ENCODE measurements around the gene ARMC8. TPM values are rescaled to one million over a fixed set of nuclear protein-coding genes. Genes with fewer than 3 reads are reported as not detected.

The ARMC8 gene
- total RNA-seq, 1 experiment from 2014 or later, result 63.6 TPM

DNA sequence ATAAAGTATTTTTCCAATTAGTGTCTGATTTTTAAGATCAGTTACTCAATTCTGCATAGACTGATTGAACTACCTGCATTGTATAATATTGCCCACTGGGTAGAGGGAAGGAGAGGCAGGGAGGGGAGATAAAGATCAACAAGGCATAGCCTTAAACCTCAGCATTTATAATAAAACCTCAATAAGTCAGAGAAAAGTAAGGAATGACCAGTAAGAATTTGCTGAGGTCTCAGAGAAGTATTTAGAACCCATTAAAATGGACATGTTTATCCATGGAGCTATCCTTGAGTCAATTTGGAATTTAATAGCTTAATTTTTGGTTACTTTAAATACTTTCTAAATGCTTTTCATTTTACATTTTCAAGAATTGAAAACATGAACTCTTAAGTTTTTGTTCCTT is 62.5 kb downstream of the ARMC8 start:
- Histone ChIP-seq H4K5ac (ENCODE audit: insufficient read length, low read depth, low read length) (no peak overlapping the region), H4K8ac (replicated peaks; ENCODE audit: insufficient read length, low read depth, low read length) (no peak overlapping the region), H3K27ac (ENCODE audit: insufficient read length, low read depth, low read length) (no peak overlapping the region), H2BK120ac (ENCODE audit: low read depth, low read length, poor library complexity, severe bottlenecking) (no peak overlapping the region), H3K4me2 (ENCODE audit: insufficient read depth, insufficient read length, low read length) (no peak overlapping the region), H2BK20ac (ENCODE audit: low read depth, low read length, poor library complexity, severe bottlenecking) (no peak overlapping the region), H2AK5ac (ENCODE audit: insufficient read length, low read length) (no peak overlapping the region), H4K91ac (ENCODE audit: insufficient read length, low read depth, low read length) (no peak overlapping the region), H3K14ac (ENCODE audit: insufficient read depth, low read length) (no peak overlapping the region), H3K4me1 (ENCODE audit: insufficient read depth, low read length) (no peaks in the 10 kb centered on the region), H3K79me2 (ENCODE audit: insufficient read depth, low read length) (no peaks in the 10 kb centered on the region), H2AFZ (ENCODE audit: low read length) (no peak overlapping the region), H3K23ac (ENCODE audit: insufficient read length, low read depth, low read length) (no peak overlapping the region), H3K4ac (ENCODE audit: low read depth, low read length) (no peak overlapping the region), H3K18ac (ENCODE audit: insufficient read length, low read depth, low read length) (no peak overlapping the region), H3T11ph (ENCODE audit: low read length) (no peak overlapping the region), H2BK15ac (ENCODE audit: low read depth, low read length) (no peak overlapping the region), H3K9me3 (ENCODE audit: control insufficient read depth, low read depth, low read length) (no peaks in the 10 kb centered on the region), H3K27me3 (ENCODE audit: insufficient read depth, low read length) (no peaks in the 10 kb centered on the region), H3K79me1 (ENCODE audit: insufficient read depth, low read depth, low read length, poor library complexity, severe bottlenecking) (no peaks in the 10 kb centered on the region), H4K20me1 (ENCODE audit: control insufficient read depth, insufficient read depth, insufficient read length) (no peaks in the 10 kb centered on the region), H2BK12ac (ENCODE audit: insufficient read length, low read depth, low read length) (no peak overlapping the region), H2BK5ac (ENCODE audit: insufficient read length, low read length) (no peak overlapping the region), H3K23me2 (ENCODE audit: insufficient read length, low read depth, low read length, poor library complexity, severe bottlenecking) (no peaks in the 10 kb centered on the region), H3K56ac (ENCODE audit: insufficient read length, low read depth, low read length) (no peak overlapping the region), H3K9ac (ENCODE audit: extremely low read depth, insufficient read length, low read length) (no peak overlapping the region)
- H3K4me1 Mint-ChIP-seq, result no peaks in the 10 kb centered on the region
- H3K27me3 Mint-ChIP-seq (ENCODE audit: low read depth), result no peaks in the 10 kb centered on the region
- TF ChIP-seq, protein P1, sequence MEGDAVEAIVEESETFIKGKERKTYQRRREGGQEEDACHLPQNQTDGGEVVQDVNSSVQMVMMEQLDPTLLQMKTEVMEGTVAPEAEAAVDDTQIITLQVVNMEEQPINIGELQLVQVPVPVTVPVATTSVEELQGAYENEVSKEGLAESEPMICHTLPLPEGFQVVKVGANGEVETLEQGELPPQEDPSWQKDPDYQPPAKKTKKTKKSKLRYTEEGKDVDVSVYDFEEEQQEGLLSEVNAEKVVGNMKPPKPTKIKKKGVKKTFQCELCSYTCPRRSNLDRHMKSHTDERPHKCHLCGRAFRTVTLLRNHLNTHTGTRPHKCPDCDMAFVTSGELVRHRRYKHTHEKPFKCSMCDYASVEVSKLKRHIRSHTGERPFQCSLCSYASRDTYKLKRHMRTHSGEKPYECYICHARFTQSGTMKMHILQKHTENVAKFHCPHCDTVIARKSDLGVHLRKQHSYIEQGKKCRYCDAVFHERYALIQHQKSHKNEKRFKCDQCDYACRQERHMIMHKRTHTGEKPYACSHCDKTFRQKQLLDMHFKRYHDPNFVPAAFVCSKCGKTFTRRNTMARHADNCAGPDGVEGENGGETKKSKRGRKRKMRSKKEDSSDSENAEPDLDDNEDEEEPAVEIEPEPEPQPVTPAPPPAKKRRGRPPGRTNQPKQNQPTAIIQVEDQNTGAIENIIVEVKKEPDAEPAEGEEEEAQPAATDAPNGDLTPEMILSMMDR (conservative IDR thresholded peaks at IDR 0.05), result no peak
- H3K36me3 Mint-ChIP-seq (ENCODE audit: insufficient read depth in 1 of 3, low read depth in 3 of 3), result peaks cover 16 to 40% (median 31%) of the 10 kb centered on the region in 3 experiments; a peak in 6 of 7 replicates
- H3K9me3 Mint-ChIP-seq, result no peaks in the 10 kb centered on the region
- no peak for DNase-seq
- no peak overlapping the region for H3K27ac Mint-ChIP-seq
- H3K4me3 Mint-ChIP-seq, result no peak overlapping the region

Data from H9 (cell line).